CD4-positive, alpha-beta T cell treated with Interleukin-4 for 1 hour (primary cell): ENCODE measurements around the gene GALK1.

Experiments used
- DNase-seq, 2 donors: peaks; one replicate each; pipeline ENCODE4 v3.0.0-alpha.2; 2020 to 2022

Gene GALK1

GRCh38 chr17:75724016-75725003, 40.7 kb downstream of the GALK1 start:
- DNase-seq = no peak

- no peak for DNase-seq
These were observed 41.6 kb downstream of the GALK1 start for GRCh38 chr17:75723171-75723930.

DNA sequence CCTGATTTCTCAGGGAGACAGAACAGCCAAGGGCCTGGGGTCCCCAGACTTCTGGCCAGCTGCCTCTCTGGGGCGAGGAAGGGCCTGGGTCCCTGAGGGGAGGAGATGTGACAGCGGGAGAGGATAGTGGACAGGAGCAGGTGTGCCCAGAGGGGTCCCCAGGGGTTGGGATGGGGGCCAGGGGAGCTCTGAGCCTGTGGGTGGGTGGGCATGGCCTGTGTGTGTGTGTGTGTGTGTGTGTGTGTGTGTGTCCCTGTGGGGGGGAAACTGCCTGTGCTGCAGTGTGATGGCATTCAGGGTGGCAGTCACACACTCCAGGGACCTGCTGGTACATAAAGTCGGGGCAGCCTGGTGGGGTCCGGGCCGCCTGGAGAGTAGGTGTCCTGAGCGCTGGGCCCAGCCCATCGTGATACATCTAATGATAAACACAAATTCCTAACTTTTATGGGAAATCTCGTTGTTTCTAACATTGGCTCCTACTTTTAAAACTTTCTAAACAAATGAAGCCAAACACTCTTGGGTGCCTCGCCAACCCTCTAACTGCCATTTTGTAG, 42.4 kb downstream of the GALK1 start:
- DNase-seq = no peak

DNA sequence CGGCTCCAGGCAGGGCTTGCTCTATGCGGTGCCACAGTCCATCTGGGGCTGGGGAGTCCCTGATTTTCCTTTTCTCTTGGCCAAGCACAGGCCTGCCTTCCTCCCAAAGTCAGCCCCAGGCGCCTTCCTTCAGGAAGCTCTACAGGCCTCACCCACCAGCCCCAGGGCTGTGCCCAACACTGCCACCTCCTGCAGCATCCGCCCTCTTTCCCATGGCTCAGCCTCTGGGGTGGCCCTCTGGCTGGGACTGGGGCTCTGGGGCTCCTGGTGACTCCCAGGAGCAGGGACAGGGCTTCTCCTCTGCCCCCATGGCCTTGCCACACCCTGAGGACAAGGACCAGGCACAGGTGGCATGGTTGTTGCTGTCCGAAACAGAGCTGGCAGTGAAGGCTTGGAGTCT, 42.9 kb downstream of the GALK1 start:
- no peak for DNase-seq

- DNase-seq = no peak
These were observed 43.5 kb downstream of the GALK1 start for GRCh38 chr17:75721463-75722011.

DNA sequence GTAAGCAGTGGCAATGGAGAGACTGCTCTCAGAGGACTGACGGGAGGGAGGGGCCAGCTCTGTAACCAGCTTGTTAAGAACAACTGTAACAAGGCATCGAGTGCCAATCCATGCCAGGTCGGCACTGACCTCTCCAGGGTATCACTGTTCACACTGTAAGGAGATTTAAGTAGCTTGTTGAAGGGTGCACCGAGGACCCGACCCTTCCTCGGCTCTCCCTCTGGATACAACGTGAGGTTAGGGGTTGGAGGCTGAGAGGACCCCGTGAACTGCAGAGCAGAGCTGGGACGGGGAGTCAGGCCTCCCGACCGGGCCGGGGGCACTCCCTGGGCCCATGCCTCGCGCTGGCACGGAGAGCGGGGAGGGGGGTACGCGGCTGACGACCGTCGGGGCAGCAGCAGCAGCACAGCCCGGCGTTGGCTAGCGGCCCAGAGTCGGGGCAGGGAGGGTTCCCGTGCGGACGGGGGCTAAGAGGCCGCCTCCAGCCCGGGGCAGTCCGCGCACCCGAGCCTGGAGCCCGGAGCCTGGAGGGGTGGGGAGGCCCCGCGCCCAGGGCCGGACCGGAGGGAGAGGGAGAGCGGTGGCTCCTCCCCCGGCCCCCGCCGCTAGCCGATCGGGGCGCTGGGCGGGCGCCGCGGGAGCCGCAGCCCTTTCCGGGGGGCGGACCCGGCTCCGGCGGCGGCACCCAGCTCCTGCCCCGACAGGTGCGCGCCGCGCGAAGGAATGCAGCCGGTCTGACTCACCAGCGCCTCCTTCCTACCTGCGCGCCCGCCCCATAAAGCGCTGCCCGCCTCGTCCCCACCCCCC, 44.1 kb downstream of the GALK1 start, which contains the start of gene ITGB4:
ITGB4 (plus strand) TSS at position 804 of the 807 bp plus-strand sequence. CDS start 3,245 bp downstream, outside the sequence.
- DNase-seq = peak; percentile 55 to 71

DNA sequence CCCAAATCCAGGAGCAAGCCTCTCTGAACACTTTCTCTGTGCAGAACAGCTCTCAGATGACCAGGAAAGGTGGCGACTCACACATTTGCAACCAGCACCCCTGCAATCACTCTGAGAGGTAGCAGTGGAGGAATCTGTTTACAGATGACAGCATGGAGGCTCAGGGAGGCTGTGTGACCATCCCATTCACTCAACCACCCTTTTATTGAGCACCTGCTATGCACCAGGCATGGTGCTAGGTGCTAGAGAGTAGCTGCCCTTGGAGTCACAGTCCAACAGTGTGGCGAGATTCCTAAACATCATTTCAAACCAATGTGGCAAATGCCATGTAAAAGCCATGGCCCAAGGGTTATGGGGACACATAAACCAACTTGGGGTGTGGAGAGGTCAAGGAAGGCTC, 45.3 kb downstream of the GALK1 start:
- DNase-seq = no peak

DNA sequence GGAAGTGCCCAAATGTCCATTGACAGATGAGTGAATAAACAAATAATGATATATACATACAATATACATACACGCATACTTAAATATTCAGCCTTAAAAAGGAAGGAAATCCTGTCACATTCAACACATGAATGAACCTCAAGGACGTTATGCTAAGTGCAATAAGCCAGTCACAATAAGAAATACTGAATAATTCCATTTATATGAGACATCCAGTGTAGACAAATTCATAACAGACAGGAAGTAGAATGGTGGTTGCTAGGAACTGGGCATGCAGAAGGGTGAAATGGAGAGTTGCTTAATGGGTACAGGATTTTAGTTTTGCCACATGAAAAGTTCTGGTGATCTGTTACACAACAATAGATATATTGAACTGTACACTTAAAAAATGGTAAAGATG, 52.5 kb downstream of the GALK1 start:
- DNase-seq = no peak
